HG03571 (cell line): ENCODE measurements around the gene SLC9A5.

Experiments used
- ATAC-seq: cut with Tn5 transposase; IDR thresholded peaks from one replicate; pipeline ENCODE4 v1.9.1; 2021; ENCODE audit not compliant: unreplicated experiment

The SLC9A5 gene

GRCh38 chr16:67213197-67214019 lies 35.4 kb upstream of the SLC9A5 start:
- no peak for ATAC-seq

DNA sequence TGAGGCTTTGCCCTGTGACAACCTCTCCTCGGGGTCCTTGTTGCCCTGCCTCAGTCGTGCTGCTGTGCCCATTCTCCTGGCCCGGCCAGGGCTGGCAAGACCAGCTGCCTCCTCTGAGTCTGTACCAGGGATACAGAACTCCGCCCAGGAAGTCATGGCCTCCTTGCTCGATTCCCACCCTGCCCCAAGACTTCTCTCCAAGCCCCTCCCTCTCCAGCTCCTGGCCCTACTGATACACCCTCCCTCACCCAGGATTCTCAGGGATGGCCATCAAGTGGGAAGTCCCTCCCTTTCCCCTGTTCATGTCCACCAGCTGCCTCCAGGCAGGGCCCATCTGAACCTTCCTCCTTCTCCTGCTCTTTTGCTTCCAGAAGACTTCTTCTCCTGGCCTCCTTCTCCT lies 33.1 kb upstream of the SLC9A5 start:
- no peak for ATAC-seq

DNA sequence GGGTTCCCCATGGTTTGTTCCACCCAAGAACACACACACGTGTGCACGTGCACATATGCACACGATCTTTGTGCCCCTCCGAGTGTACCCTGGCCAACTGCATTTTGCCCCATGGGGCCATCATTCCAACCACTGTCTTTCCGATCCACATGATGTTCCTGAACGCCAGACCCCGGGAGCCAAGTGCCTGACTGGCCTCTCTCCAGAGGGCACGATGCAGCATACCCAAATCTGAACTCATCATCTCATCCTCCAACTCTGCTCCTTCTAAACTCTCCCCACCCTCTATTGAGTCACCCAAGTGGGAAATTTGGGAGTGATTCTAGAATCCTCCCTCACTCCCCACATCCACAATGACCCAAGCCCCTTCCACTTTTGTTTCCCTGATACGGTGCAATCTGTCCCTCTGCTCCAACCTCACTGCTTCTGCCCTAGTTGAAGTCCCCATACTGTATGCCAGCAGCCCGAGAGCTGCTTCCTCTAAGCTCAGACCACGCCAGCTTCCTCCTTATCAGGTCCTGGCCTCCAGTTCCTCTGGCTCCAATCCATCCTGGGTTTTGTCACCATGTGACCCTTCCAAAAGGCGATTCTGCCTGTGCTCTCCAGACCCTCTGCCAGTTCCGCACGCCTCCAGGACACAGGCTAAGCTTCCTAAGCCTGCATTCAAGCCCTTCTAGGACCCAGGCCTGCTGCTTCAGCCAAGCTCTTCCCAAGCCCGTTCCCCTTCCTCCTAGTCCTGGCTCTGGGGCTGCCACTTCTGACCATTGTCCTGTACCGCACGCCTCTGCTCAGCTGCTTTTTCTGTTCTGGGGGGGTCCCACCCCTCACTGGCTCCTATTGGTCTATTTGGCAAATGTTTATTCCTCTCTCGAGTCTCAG lies 31.9 kb upstream of the SLC9A5 start:
- no peak for ATAC-seq

DNA sequence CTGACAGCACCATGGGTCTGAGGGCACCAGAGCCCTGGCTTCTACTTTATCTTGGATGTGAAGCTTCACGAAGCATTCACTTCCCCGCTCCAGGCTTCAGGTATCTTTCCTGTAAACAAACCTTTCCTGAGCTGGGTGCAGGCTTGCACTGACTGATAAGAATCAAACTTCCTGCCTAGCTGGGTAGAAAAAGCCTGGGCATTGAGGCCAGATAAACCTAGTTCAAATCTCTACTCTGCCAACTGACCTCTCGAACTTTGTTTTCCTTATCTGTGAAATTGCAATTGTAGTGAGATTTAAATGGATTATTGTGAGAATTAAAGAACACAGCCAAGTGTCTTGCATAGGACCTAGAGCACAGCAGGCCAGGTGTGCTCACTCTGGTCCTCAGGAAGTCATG lies 24.8 kb upstream of the SLC9A5 start:
- ATAC-seq = no peak

DNA sequence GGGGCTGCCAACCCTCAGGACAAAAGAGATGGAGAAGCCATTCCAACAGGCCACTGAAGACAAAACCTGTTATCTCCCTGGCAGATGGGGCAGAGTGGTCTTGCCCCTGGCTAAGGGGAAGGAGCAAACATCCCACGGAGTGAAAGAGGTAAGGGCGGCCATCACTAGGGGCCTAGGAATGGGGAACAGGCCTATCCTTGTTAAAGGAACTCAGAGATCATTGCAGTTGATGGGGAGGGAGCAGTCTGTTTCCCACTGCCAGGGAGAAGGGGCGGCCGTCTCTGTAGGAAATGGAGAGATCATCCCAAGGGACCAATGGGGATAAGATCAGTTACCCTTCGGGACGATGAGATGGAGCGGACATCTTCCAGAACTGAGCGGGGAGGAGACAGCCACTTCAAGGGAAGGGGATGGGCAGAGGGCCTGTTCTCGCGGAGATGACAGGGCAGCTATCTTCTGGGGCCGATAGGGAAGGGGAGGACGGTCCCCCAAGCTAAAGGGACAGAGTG lies 22.4 kb upstream of the SLC9A5 start:
- ATAC-seq = no peak

DNA sequence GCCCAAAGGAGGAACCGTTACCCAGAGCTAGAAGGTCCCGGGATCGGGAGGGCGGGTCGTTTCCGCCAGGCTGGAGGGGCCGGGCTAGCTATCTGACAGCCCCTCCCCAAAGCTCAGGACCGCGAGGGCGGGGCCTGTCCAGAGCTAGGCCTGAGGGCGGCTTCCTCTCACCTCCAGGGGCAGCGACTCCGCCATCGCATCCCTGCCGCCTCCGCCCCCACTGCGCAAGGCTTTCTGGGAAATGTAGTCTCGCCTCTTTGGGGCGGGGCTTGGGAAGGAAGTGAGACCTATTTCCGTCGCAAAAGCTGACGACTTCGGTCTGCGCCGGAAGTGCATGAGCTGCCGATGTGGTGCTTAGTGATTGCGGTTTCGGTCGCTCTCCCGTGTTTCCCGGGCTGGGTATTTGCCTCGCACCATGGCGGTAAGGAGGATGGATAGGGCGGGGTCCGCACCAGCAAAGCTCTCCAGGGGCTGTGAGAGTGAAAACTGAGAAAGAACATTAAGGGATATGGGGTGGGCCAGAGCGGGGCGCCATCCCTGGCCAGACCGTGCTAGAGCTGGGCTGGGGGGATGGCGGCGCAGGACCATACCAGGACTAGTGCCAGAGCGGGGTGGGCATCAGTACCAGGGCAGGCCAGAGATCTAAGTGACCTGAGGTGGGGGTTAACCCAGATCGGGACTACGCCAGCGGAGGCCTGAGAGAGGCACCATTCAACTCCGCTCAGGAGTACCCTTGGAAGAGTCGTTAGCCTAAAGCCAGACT lies 21.8 kb upstream of the SLC9A5 start, which contains the start of gene TMEM208:
TSS of gene TMEM208 (plus strand) at position 327 of the 763 bp plus-strand sequence. CDS start at position 416, 89 bp downstream.
- ATAC-seq = peak; percentile 87

GRCh38 chr16:67227567-67227921 lies 21.2 kb upstream of the SLC9A5 start:
- ATAC-seq = no peak

- ATAC-seq = no peak
Observed at GRCh38 chr16:67228034-67228785, 20.6 kb upstream of the SLC9A5 start.

GRCh38 chr16:67228905-67229304 lies 19.9 kb upstream of the SLC9A5 start:
- no peak for ATAC-seq

GRCh38 chr16:67229906-67230808 lies 18.6 kb upstream of the SLC9A5 start:
- no peak for ATAC-seq

DNA sequence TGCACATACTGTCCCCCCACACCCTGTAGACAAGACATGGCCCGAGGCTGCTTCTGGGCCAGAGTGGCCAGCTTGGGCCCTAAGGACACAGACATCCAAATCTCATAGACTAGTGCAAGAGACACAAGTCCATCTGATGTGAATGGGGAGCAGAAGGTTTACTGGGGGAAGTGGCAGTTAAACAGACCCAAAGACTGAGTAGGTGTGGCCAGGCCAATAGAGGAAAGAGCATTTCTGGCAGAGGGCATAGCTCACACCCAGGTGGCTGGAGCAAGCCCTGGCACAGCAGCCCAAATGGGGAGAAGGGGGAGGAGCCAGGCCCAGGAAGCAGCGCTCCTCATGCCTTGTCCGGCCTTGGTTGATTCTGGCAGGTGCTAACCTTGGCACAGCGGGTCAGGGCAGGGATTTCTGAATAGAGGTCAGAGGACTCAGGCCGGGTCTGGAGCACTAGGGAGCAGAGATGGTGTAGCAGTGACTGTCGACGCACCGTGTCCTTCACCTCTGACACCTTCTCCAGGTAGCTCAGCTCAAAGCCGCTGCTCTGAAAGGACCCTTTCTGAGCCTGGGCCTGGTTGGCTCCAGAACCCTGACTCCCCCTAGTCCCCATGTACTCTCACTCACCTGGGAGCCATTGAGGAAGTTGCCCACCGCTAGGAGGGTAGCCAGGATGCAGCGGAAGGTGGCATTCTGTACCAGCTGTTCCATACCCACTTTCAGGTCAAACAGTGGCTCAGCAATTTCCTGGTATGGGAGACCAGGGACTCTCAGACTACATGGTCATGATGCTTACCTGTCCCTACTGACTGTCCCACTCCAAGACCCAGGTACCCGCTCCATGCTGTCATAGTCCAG lies 17.7 kb upstream of the SLC9A5 start:
- no peak for ATAC-seq

DNA sequence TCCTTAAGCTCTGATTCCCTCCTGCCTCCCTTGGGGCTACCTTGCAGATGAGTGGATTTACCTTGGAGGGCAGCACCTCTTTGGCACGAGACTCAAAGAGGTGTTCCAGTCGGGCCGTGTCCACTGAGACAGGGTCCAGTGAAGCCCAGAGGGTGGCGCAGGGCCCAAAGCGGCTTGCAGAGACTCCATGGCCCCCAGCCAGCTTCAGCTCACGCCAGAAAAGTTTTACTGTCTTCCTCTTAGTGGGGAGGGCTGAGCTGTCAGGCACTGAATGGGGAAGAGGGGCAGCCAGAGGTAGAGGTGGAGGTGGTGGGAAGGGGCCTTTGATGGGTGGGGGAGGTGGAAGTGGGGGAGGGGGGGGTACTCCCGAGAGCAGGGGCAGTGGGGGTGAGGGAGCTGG lies 15.2 kb upstream of the SLC9A5 start:
- ATAC-seq = no peak

GRCh38 chr16:67234180-67234597 lies 14.6 kb upstream of the SLC9A5 start:
- ATAC-seq = no peak

DNA sequence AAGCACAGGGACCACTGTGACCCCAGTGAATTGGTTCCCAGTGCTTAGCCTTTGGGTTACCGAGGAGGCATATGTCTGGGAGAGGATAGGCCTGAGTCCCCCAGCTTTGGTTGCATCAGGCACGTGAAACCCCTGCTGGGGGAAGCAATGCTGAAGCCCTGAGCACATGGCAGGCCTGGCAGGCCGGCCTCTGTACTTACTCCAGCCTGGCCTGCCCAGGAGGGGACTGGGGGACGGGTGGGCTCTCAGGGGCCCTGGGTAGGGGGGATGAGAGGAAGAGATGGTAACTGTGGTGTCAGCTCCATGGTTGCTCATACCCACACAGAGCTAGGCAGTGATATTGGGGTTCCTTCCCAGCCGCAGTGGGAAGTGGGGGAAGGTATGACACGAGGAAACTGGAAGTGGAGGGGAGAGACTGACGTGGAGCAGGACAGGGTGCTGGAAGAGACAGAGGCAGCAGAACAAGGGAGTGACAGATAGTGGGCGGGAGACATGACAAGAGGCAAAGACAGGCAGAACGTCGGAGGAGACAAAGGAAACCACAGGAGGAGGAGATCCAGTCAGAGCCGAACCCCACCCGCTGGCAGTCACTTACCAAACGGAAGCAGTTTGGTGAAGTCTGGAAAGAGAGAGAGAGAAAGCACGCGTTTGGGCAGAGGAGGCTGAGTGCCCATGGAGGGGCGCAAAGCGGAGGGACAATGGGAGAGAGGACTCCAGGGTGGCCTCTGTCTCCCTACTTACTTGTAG lies 12.8 kb upstream of the SLC9A5 start:
- ATAC-seq = no peak

GRCh38 chr16:67236563-67237395 lies 12.0 kb upstream of the SLC9A5 start:
- ATAC-seq = no peak

DNA sequence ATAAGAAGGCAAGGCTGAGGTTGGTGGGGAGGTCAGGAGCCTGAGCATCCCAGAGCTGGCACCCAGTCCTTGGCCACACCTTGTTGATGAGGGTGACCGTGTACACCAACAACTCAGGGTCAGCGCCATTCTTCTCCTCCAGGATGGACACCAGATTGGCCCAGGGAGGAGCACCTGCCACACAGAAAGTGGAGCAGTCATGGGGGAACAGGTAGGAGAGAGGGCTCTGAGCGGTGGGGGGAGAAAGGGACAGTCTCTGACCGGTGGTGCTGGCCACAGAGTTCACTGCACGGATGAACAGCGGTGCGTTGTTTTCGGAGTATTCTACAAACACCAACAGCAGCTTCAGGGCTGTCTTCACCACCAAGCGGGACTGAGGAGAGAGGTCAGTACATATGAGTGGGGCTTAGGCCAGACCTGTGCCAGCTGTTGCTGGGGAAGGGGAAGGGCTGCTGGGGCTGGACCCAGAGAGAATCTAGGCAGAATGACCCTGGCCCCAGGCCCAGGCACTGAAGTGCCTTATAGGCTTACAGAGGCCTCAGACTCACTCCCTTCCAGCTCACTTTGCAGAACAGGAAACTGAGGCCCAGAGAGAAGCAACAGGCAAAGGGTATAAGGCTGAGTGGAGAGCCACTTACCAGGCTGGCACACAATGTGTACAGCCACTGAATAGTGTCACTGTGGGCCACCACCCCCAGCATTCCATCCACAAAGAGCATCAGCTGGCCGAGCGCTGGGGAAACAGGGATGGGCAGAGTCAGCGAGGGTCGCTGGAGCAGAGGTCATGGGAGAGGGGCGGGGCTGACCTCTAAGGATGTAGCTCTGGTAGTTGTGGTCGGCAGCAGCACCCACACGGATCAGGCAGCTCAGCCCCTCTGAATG lies 11.1 kb upstream of the SLC9A5 start:
- ATAC-seq = no peak
